GM10248 (cell line): Measurements from ENCODE around the gene POMP.
A peak's percentile ranks its signal among the peaks of the same experiment; 100 is the strongest.

Experiments used
- CTCF ChIA-PET: fragments of 300-600 bp; sonication (Branson Sonifier 250); formaldehyde crosslinking; extraction: SDS; loops from one replicate; lab custom pipeline; 2021; ENCODE audit warnings: antibody characterized with exemption; lab: Yijun Ruan, JAX
- POLR2A ChIA-PET: fragments of 350-650 bp; sonication (Branson Sonifier 250); formaldehyde crosslinking; extraction: SDS; loops from one replicate; lab custom pipeline; 2020; ENCODE audit warnings: antibody characterized with exemption; lab: Yijun Ruan, JAX
- DNase-seq: peaks from one replicate; pipeline ENCODE4 v3.0.0; 2012; ENCODE audit errors: extremely low spot score
- TF ChIP-seq, protein P1 (sequence below): IDR thresholded peaks from 2 replicates; pipeline ENCODE4 v1.5.1; 2012; ENCODE audit warnings: mild to moderate bottlenecking, low read depth; ENCODE audit errors: extremely low read depth, missing control alignments, control extremely low read depth

POMP gene

DNA sequence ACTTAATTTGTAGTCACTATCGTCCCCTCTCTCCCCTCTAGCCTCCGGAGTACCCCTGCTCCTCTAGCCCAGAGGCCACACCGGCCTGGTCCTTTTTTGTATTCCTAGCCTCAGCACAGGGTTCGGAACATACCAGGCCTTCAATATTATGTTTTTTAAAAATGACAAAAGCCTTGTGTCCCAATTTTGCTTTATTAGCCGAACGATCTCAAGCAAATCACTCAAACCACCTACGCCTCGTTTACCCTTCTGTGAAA is 463 bp upstream of the POMP start:
- ChIA-PET CTCF (interaction anchor here (1.1 to 4.9 kb wide), 6 partner anchors 10 to 335 kb away, joined by 3 to 16 read pairs (median 8); no protein-coding TSS in a partner anchor), POLR2A (interaction anchor here (1.0 to 1.7 kb wide), 5 partner anchors 10 to 47 kb away, joined by 3 to 5 read pairs (median 4); no protein-coding TSS in a partner anchor)
- DNase-seq: no peak
- TF ChIP-seq, protein P1, sequence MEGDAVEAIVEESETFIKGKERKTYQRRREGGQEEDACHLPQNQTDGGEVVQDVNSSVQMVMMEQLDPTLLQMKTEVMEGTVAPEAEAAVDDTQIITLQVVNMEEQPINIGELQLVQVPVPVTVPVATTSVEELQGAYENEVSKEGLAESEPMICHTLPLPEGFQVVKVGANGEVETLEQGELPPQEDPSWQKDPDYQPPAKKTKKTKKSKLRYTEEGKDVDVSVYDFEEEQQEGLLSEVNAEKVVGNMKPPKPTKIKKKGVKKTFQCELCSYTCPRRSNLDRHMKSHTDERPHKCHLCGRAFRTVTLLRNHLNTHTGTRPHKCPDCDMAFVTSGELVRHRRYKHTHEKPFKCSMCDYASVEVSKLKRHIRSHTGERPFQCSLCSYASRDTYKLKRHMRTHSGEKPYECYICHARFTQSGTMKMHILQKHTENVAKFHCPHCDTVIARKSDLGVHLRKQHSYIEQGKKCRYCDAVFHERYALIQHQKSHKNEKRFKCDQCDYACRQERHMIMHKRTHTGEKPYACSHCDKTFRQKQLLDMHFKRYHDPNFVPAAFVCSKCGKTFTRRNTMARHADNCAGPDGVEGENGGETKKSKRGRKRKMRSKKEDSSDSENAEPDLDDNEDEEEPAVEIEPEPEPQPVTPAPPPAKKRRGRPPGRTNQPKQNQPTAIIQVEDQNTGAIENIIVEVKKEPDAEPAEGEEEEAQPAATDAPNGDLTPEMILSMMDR: no peak

DNA sequence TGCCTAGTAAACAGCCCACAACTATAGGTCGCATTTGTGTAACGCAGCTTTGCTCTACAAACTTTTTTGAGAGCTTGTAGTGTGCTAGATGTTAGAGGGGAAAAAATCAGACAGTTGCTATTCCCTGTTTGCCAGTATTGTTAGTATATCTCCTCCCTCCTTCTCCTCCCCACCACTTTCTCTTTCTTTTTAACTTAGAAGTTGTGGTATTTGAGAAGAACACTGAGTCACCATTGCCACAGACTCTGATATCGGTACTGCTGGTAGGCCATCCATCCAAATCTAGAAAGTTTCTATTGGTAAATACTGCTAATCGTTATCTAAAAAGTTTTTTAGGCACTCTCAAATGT is 666 bp downstream of the POMP start:
- ChIA-PET CTCF (interaction anchor here (1.1 to 4.9 kb wide), 6 partner anchors 11 to 336 kb away, joined by 3 to 16 read pairs (median 8); no protein-coding TSS in a partner anchor), POLR2A (interaction anchor here (1.4 to 1.7 kb wide), 2 partner anchors 18 to 21 kb away, joined by 4 to 5 read pairs; no protein-coding TSS in a partner anchor)
- DNase-seq: peak; percentile 19
- TF ChIP-seq, protein P1: no peak

DNA sequence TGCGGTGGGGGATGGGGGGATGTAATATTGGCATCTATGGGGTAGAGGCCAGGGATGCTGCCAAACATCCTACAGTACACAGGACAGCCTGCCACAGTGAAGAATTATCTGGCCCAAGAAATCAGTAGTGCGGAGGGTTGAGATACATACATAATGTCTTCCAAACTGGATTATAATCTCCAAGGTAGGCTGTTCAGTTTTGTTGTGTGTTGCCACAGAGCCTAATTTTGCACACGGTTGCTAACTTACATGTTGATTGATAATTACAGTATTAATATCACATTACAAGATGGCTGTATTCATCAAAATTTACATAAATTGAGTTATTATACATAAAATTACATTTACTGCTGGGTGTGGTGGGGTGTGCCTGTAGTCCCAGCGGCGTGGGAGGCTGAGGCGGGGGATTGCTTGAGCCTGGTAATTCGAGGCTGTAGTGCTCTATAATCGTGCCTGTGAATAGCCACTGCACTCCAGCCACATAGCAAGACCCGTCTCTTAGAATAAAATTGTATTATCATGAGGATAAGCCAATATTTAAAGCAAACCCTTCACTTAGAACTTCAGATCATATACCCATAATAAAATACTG is 8.1 kb downstream of the POMP start:
- CTCF ChIA-PET: interaction anchor here (0.6 kb wide), 1 partner anchor 343 kb away, joined by 3 read pairs; no protein-coding TSS in a partner anchor
- DNase-seq: no peak
- POLR2A ChIA-PET: interaction anchor here (1.9 kb wide), 1 partner anchor 9 kb away, joined by 5 read pairs; the partner anchor contains the start of gene POMP
- TF ChIP-seq, protein P1: no peak

DNA sequence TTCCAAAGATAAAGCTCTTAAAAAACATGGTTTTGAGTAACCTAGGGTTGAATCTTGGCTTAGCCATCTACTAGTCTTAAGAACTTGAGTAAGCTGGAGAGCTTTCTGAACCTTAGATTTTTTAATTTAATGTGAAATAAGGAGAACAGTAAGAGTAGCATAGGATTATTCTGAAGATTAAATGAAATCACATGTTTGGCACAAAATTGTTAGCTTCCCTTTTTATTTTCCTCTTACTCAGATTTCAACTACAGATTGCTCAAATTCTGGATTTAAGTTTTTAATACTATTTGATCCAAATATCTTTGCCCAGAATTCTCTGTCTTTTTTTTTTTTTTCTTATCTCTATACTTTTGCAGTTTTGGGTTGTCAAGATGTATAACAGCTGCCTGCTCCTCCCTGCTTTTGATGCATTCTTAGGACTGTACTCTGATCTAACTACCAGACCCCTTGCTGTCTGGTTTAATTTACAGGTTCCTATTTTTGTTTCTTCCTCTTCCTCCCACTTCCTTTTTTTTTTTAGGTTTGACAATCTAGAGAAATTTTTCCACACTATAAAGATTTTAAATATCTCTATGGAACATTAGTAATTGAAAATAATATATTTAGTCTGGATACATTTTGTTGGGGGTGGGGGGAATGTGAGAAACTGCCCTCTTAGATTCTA is 12.3 kb downstream of the POMP start:
- ChIA-PET CTCF (interaction anchor here (1.9 to 2.1 kb wide), 2 partner anchors 9 to 15 kb away, joined by 4 to 5 read pairs; no protein-coding TSS in a partner anchor), POLR2A (no interaction called here)
- TF ChIP-seq, protein P1: no peak
- no peak for DNase-seq

DNA sequence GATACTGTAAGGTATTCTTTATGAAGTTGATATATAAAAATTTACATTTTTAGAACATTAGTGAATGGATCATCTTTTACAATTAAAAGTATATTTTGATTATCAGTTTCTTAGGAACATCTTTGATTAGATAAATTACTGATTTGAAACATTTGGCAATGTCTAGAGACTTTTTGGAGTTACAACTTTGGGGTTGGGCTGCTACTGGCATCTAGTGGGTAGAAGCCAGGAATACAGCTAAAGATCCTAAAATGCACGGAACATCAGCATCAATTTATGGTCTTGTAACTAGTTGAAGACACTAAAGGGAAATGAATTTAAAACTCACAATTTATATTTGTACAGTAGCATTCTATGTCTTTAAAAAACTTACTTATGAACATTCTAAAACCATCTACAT is 19.9 kb downstream of the POMP start:
- ChIA-PET POLR2A (no interaction called here), CTCF (interaction anchor here (0.9 to 3.4 kb wide), 2 partner anchors 116 to 118 kb away, joined by 6 to 9 read pairs; no protein-coding TSS in a partner anchor)
- TF ChIP-seq, protein P1: peak; percentile 30
- DNase-seq: no peak

DNA sequence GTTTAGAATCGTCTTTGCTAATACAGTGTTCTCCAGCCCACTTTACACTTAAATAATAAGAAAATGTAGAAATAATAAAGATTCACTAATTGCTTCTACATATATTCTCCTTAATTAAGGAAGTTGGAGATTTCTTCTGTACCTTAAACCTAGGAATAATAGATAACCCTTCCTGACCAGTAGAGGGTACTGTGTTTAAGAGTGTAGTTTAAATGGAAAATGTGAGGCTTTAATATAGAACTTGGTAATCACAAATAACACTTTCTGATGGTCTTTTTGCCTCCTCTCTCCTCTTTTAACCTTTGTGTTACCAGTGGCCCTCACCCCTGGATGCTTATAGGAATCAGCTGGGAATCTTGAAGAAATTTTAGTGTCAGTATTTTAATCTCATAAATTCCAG is 20.7 kb downstream of the POMP start:
- TF ChIP-seq, protein P1: peak; percentile 41
- DNase-seq: no peak
- ChIA-PET CTCF (interaction anchor here (1.1 to 3.4 kb wide), 4 partner anchors 10 to 299 kb away, joined by 3 to 9 read pairs (median 5); no protein-coding TSS in a partner anchor), POLR2A (no interaction called here)
